ENCODE measurements around the gene NEMF. TPM values are rescaled to one million over a fixed set of nuclear protein-coding genes. Genes with fewer than 3 reads are reported as not detected.

Gene NEMF
- total RNA-seq, 2 donors from 2014 or later: 95.2 to 120 TPM

- Mint-ChIP-seq H3K9me3 (no peaks in the 10 kb centered on the region), H3K4me3 (no peak overlapping the region), H3K27me3 (no peaks in the 10 kb centered on the region), H3K27ac (no peak overlapping the region), H3K4me1 (ENCODE audit: low read depth in 2 of 2) (no peaks in the 10 kb centered on the region), H3K36me3 (no peaks in the 10 kb centered on the region)
- ATAC-seq (no peak), DNase-seq (ENCODE audit: low spot score) (no peak)
Measured at GRCh38 chr14:49732896-49733295, 119.7 kb downstream of the NEMF start.

Other genes with a start within 250 kb of the NEMF start
- gene RPL36AL, start 232.2 kb downstream of the NEMF start, total RNA-seq: 100 to 1,000 TPM; 186 to 188 TPM
- 10 to 100 TPM; 76.3 to 93.6 TPM for gene MGAT2, start 232.0 kb downstream of the NEMF start, total RNA-seq
- 10 to 100 TPM in 1 of 2 donors, 1 to 10 TPM in 1; 6.2 to 11.9 TPM for gene DNAAF2, start 217.5 kb downstream of the NEMF start, total RNA-seq
- gene POLE2, start 164.6 kb downstream of the NEMF start, total RNA-seq: 10 to 100 TPM; 19.5 to 30.5 TPM
- gene KLHDC1, start 159.7 kb downstream of the NEMF start, total RNA-seq: 1 to 10 TPM; 1.7 to 2.4 TPM
- gene KLHDC2, start 84.6 kb downstream of the NEMF start, total RNA-seq: 10 to 100 TPM; 17.2 to 17.8 TPM
- 100 to 1,000 TPM; 147 to 175 TPM for gene ARF6, start 40.3 kb upstream of the NEMF start, total RNA-seq